OCI-LY1 (cell line): ENCODE data around the gene COPB1.

ENCODE experiments used
- H2AFZ ChIP-seq: fragments of 200-600 bp; sonication (generic), shearing (Covaris generic); 2 replicates; pipeline ENCODE4 v1.6.0; 2014; ENCODE audit warnings: antibody characterized with exemption, mild to moderate bottlenecking, low read length
- H3F3A ChIP-seq: fragments of 200-600 bp; sonication (generic), shearing (Covaris generic); 2 replicates; pipeline ENCODE4 v1.6.0; 2014; ENCODE audit warnings: mild to moderate bottlenecking, antibody characterized with exemption, low read length, moderate library complexity; ENCODE audit not compliant: insufficient read depth
- H3K27ac ChIP-seq: fragments of 200-600 bp; sonication (generic); 2 replicates; pipeline ENCODE4 v1.5.1; 2014; ENCODE audit warnings: low read length, mixed run types, mild to moderate bottlenecking, low read depth; ENCODE audit not compliant: poor library complexity, severe bottlenecking
- H3K27me3 ChIP-seq: fragments of 200-600 bp; sonication (generic); 2 replicates; pipeline ENCODE4 v1.6.0; 2014; ENCODE audit warnings: antibody characterized with exemption, mild to moderate bottlenecking, low read length, moderate library complexity; ENCODE audit not compliant: insufficient read depth
- H3K36me3 ChIP-seq: fragments of 200-600 bp; sonication (generic); 2 replicates; pipeline ENCODE4 v1.6.1; 2014; ENCODE audit warnings: mild to moderate bottlenecking, antibody characterized with exemption, low read length, moderate library complexity, mixed read lengths; ENCODE audit not compliant: insufficient read depth
- H3K4me1 ChIP-seq: fragments of 200-600 bp; sonication (generic); 2 replicates; pipeline ENCODE4 v1.5.1; 2014; ENCODE audit warnings: mild to moderate bottlenecking, low read length, moderate library complexity; ENCODE audit not compliant: insufficient read depth, severe bottlenecking
- H3K4me2 ChIP-seq: fragments of 200-600 bp; sonication (generic), shearing (Covaris generic); 2 replicates; pipeline ENCODE4 v1.6.1; 2014; ENCODE audit warnings: low read length
- H3K4me3 ChIP-seq: fragments of 200-600 bp; sonication (generic); 2 replicates; pipeline ENCODE4 v1.5.1; 2014; ENCODE audit warnings: low read length, low read depth, mild to moderate bottlenecking, mixed read lengths; ENCODE audit not compliant: poor library complexity, severe bottlenecking
- H3K79me2 ChIP-seq: fragments of 200-600 bp; shearing (Covaris generic); 2 replicates; pipeline ENCODE4 v1.6.1; 2016; ENCODE audit warnings: mixed run types, low read length, mixed read lengths; ENCODE audit not compliant: insufficient read depth
- H3K9ac ChIP-seq: fragments of 200-600 bp; sonication (generic), shearing (Covaris generic); 2 replicates; pipeline ENCODE4 v1.6.1; 2014; ENCODE audit warnings: mild to moderate bottlenecking, low read length, mixed read lengths
- H3K9me2 ChIP-seq: fragments of 200-600 bp; sonication (generic), shearing (Covaris generic); 2 replicates; pipeline ENCODE4 v1.6.1; 2014; ENCODE audit warnings: low read depth, mild to moderate bottlenecking, low read length, mixed read lengths
- H3K9me3 ChIP-seq: fragments of 200-600 bp; shearing (Covaris generic); 2 replicates; pipeline ENCODE4 v1.6.1; 2014; ENCODE audit warnings: low read length, mixed read lengths
- H4K20me1 ChIP-seq: fragments of 200-600 bp; sonication (generic), shearing (Covaris generic); 2 replicates; pipeline ENCODE4 v1.6.0; 2016; ENCODE audit warnings: mild to moderate bottlenecking, low read length; ENCODE audit not compliant: insufficient read depth
- EZH2 ChIP-seq: fragments of 200-600 bp; sonication (generic), shearing (Covaris generic); IDR thresholded peaks from 2 replicates; pipeline ENCODE4 v1.8.0; 2017; ENCODE audit warnings: borderline replicate concordance, mixed run types, mild to moderate bottlenecking, antibody characterized with exemption, low read length, moderate library complexity, mixed read lengths
- TF ChIP-seq, protein P1 (sequence below): fragments of 200-600 bp; sonication (generic), shearing (Covaris generic); IDR thresholded peaks from 2 replicates; pipeline ENCODE4 v1.5.1; 2017; ENCODE audit warnings: mild to moderate bottlenecking, antibody characterized with exemption, low read length, moderate library complexity, mixed read lengths

COPB1 gene

GRCh38 chr11:14503023-14503422 lies 3.4 kb upstream of the COPB1 start:
- H3K4me2 ChIP-seq: no peak overlapping the region
- H3F3A ChIP-seq: peaks cover 6% of the 10 kb centered on the region; the same call in 1 of the 2 replicates
- H2AFZ ChIP-seq: no peak overlapping the region
- no peaks in the 10 kb centered on the region for H4K20me1 ChIP-seq
- no peak overlapping the region for H3K27ac ChIP-seq
- peaks cover 52% of the 10 kb centered on the region for H3K36me3 ChIP-seq
- no peaks in the 10 kb centered on the region for H3K9me2 ChIP-seq
- TF ChIP-seq, protein P1, sequence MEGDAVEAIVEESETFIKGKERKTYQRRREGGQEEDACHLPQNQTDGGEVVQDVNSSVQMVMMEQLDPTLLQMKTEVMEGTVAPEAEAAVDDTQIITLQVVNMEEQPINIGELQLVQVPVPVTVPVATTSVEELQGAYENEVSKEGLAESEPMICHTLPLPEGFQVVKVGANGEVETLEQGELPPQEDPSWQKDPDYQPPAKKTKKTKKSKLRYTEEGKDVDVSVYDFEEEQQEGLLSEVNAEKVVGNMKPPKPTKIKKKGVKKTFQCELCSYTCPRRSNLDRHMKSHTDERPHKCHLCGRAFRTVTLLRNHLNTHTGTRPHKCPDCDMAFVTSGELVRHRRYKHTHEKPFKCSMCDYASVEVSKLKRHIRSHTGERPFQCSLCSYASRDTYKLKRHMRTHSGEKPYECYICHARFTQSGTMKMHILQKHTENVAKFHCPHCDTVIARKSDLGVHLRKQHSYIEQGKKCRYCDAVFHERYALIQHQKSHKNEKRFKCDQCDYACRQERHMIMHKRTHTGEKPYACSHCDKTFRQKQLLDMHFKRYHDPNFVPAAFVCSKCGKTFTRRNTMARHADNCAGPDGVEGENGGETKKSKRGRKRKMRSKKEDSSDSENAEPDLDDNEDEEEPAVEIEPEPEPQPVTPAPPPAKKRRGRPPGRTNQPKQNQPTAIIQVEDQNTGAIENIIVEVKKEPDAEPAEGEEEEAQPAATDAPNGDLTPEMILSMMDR: no peak
- TF ChIP-seq EZH2: no peak
- no peaks in the 10 kb centered on the region for H3K9me3 ChIP-seq
- H3K79me2 ChIP-seq: peaks cover 12% of the 10 kb centered on the region
- H3K27me3 ChIP-seq: no peaks in the 10 kb centered on the region
- H3K4me3 ChIP-seq: no peak overlapping the region
- no peak overlapping the region for H3K9ac ChIP-seq
- H3K4me1 ChIP-seq: peaks cover 19% of the 10 kb centered on the region

DNA sequence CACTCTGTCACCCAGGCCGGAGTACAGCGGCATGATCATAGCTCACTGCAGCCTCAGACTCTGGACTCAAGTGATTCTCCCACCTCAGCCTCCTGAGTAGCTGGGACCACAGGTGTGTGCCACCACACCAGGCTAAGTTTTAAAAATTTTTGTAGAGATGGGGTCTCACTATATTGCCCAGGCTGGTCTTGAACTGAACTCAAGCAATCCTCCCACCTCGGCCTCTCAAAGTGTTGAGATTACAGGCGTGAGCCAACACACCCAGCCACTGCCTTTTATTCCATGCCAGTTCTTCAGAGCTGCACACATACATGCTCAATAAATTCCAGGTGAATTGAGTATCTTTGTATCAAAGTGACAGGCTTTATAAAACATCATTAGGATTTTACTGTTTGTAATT lies 2.4 kb upstream of the COPB1 start:
- Histone ChIP-seq H3K36me3 (peaks cover 52% of the 10 kb centered on the region), H3K4me1 (peaks cover 20% of the 10 kb centered on the region), H3K4me3 (no peak overlapping the region), H4K20me1 (no peaks in the 10 kb centered on the region), H3F3A (peaks cover 6% of the 10 kb centered on the region; the same call in 1 of the 2 replicates), H3K9me3 (no peaks in the 10 kb centered on the region), H3K9me2 (no peaks in the 10 kb centered on the region), H3K4me2 (no peak overlapping the region), H2AFZ (no peak overlapping the region), H3K79me2 (peaks cover 13% of the 10 kb centered on the region), H3K27me3 (no peaks in the 10 kb centered on the region), H3K9ac (no peak overlapping the region), H3K27ac (no peak overlapping the region)
- TF ChIP-seq EZH2: no peak
- TF ChIP-seq, protein P1: no peak

- no peaks in the 10 kb centered on the region for H4K20me1 ChIP-seq
- peaks cover 6% of the 10 kb centered on the region; the same call in 1 of the 2 replicates for H3F3A ChIP-seq
- peaks cover 20% of the 10 kb centered on the region for H3K4me1 ChIP-seq
- H3K27me3 ChIP-seq: no peaks in the 10 kb centered on the region
- H3K9me3 ChIP-seq: no peaks in the 10 kb centered on the region
- H3K4me3 ChIP-seq: peak overlapping the region; percentile 85
- peak overlapping the region; percentile 21 for H3K27ac ChIP-seq
- peak overlapping the region; percentile 79 for H3K4me2 ChIP-seq
- TF ChIP-seq, protein P1: no peak
- TF ChIP-seq EZH2: no peak
- peak overlapping the region; percentile 12; the same call in 1 of the 2 replicates for H2AFZ ChIP-seq
- H3K9ac ChIP-seq: peak overlapping the region; percentile 65
- H3K36me3 ChIP-seq: peaks cover 50% of the 10 kb centered on the region
- H3K9me2 ChIP-seq: no peaks in the 10 kb centered on the region
- H3K79me2 ChIP-seq: peaks cover 17% of the 10 kb centered on the region
These were observed 605 bp upstream of the COPB1 start for GRCh38 chr11:14500181-14500651.
